Right renal cortex interstitium (tissue), 3 donors: ENCODE results near the gene TLL2. TPM values are rescaled to one million over a fixed set of nuclear protein-coding genes. Genes with fewer than 3 reads are reported as not detected.

Experiments
- DNase-seq, 3 donors: peaks; one replicate each; pipeline ENCODE4 v3.0.0-alpha.2; 2013; ENCODE audit warnings: low read depth in 3 of 3, low spot score in 2 of 3
- polyA plus RNA-seq, 3 donors: library from polyadenylated mRNA; unstranded; fragments of 120-200 nt; gene quantifications; one replicate each; pipeline ENCODE4 v1.2.1, GENCODE V29; 2013; ENCODE audit not compliant: insufficient read length in 3 of 3

The TLL2 gene
- polyA plus RNA-seq, 3 donors, result 0.75 to 0.99 (median 0.89) TPM

DNA sequence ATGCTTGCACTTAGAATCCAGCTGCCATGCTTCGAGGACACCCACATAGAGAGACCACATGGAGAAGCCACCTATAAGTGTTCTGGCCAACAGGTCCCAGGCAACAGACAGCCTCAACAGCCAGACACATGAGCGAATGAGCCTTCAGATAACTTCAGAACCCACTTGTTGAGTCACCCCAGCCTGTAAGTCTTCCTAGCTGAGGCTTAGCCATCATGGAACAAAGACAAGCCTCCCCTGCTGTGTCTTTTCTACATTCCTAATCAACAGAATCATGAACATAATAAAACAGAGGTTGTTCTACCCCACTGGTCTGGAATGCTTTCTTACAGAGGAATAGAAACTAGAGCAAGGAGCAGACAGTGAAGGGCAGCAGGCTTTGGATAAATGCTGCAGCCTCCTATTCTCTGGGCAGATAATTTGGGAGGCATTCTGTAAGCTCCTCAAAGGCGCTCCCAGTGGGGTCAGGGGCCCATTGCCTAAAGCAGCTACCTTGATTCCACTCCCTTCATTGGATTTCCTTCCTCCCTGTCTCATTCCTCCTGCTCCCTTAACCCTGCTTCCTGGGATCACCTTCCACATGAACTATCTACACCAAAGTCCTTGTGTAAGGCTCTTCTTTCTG, 4.6 kb downstream of the TLL2 start:
- DNase-seq, result peak in 1 of 3 donors; percentile 13

DNA sequence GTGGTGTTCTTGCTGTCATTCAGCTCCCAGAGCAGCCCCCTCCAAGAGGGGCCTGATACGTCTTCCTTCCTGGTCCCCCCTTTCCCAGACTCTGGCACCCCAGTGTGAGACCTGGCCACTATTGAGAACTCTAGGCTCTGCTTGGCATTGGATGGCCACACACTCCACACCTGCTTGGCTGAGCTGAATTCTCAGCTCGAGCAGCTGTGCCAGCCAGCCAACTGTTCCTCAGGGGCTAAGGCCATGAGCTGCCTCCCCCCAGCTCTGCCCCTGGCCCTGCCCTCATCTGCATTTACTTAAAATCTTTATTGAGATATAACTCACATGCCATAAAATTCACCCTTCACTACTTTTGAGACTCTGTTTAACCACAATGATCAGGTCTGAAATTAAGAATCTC, 6.7 kb downstream of the TLL2 start:
- DNase-seq, result no peak

DNA sequence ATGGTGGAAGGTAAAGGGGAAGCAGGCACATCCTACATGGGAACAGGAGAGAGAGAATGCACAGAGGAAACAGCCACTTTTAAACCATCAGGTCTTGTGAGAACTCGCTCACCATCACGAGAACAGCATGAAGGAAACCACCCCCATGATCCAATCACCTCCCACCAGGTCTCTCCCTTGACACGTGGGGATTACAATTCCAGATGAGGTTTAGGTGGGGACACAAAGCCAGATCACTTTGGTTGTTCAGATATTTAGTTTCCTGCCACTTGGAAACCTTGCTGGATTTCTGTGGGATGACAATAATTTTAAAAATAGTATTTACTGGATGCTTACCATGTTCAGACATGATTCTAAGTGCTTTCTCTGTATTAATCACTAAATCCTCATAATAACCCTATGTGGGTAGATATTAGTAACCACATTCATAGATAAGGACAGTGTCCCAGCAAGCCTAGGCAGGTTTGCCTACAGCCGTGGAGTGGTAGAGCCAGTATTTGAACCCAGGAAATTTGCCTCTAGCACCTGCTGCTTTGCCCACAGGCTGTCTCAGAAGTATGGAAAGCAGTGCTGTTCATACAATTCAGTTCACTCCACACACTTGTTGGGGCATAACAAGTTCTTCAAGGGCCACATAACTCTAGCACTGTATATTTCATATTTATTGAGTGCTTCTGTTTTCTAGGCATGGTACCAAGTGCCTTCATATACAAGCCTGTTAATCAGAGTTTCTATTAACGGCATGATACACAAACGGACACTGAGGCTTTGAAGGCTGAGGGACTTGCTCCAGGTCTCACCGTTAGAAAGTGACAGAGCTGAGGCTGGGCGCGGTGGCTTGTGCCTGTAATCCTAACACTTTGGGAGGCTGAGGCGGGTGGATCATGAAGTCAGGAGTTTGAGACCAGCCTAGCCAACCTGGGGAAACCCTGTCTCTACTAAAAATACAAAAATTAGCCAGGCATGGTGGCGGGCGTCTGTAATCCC, 8.3 kb downstream of the TLL2 start:
- DNase-seq, result no peak

DNA sequence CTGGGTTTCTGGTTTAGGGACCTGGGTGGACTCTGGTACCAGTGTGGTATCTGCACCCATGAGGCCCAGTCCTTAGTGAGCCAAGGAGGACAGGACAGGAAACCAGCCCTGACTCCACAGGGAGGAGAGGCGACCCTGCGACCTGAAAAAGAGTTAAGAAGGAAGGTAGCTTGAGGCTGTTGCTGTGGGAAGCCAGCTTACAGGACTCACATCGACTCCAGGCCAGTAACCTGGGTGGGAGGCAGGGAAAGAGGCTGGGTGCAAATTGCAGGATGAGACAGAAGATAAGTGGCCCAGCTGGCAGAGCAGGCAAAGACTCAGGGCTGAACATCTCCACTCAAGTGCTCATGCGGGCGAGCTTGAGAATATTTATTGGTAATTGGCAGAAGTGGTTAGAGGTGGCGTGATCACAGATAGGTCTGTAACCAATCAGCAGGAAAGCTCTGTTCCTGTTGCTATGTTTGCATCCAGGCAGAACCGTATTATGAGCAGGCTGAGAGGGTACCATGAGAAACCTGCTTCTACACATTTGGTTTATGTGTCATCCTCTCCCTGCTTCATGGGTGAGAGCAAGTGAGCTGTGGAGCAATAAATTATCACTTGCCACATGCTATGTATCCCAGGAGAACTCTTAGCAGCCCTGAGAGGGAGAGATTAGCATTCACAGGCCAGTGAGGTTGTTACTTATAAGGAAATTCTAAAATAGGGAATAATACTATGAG, 11.0 kb downstream of the TLL2 start:
- DNase-seq, result peak in 1 of 3 donors; percentile 8

DNA sequence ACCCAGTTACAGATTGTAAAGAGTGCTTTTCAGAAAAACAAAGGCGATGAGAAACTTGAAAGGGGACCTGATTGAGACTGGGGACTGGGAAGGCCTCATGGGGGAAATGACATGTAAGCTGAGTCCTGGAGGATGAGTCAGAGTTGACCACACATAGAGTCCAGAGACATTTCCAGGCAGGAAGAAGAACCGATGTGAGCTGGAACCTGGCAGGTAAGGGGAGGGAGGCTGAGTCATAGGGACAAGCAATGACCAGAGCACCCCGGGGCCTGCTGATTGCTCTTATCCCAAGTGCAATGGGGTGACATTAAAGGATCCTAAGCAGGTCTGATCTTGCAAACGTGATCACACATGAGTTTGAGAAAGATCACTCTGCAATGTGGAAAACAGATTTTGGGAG, 11.7 kb downstream of the TLL2 start:
- DNase-seq, result no peak

DNA sequence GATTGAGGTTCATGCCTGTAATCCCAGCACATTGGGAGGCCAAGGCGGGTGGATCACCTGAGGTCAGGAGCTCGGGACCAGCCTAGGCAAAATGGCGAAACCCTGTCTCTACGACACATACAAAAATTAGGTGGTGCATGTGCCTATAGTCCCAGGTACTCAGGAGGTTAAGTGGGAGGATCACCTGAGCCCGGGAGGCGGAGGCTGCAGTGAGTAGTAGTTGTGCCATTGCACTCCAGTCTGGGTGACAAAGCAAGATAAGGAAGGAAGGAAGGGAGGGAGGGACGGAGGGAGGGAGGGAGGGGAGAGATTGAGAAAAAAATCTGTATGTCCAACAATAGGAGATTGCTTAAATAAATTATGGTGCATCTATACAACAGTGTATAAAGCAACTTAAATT, 13.2 kb downstream of the TLL2 start:
- DNase-seq, result no peak

DNA sequence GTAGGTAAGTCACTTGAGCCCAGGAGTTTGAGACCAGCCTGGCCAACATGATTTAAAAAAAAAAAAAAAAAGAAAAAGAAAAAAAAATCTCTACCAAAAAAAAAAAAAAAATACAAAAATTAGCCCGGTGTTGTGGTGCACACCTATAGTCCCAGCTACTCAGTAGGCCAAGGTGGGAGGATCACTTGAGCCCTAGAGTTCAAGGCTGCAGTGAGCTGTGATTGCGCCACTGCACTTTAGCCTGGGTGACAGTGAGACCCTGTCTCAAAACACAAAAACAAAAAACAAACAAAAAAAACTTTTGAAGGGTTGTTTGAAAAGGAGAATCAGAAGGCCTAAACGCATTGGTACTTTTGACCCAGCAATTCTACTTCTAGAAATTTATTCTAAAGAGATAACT, 13.7 kb downstream of the TLL2 start:
- no peak for DNase-seq

DNA sequence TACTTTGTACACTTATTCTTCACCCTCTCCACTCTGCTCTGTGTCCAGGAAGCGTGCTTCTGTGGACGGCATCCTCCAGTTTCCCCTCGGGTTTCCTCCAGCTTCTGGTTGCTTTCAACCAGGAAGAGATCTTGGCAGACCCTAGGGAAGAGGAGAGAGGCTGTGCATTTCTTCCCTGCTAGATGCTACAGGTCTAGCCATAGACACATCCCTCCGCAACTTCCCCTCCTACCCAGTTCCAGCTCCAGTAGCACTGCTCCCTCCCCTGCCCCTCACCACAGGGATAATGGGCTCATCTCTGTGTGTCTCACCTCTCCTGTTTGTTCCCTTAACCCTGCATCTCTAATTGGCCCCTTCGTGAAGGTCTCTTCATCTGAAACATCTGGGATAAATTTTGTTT, 16.3 kb downstream of the TLL2 start:
- DNase-seq, result no peak

DNA sequence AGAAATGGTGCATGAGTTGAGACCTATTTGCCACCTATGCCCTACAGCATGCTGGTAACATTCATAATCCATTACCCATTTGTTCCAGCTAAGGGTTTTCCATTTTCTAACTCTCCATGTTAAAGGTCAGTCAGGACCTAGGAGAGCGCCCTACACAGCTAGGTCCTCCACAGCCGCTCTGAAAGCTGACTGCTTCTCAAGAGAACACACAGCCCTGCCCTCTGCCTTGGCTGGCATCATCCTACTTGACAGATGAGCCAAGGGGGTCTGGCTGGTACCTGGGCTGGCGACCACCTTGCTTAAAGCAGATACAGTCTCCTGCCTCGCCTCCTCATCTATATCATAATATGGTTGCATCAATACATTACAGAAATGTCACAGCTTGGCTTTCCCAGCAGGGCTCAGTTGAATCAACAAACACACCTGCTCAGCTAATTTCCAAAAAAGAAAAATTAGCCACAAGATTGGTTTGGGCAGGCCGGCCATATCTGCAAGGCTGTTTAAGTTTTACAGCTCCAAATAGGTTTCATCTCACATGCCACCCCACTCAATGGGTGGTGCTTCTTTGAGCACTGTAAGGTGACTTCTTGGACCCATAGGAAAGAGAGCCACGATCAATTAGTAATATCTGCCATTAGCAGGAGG, 17.3 kb downstream of the TLL2 start:
- DNase-seq, result peak in 1 of 3 donors; percentile 39

DNA sequence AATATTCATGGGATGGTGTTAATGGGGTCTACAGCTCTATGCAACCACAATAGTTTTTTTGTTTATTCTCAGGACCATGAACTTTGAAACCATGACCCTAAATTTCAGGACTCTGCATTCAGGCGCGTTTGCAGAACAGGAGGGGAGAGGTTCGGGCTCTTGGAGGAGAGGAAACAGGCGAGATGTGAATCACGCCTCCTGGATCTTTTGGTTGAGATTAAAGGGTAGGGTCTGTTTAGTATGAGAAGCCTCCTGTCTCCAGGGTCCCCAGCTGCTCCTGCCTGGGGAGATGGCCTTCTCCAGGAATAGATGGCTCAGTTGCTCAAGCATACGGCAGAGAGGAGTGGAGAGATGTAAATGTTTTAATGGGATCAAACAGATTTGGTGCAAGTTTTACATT, 18.2 kb downstream of the TLL2 start:
- no peak for DNase-seq

DNA sequence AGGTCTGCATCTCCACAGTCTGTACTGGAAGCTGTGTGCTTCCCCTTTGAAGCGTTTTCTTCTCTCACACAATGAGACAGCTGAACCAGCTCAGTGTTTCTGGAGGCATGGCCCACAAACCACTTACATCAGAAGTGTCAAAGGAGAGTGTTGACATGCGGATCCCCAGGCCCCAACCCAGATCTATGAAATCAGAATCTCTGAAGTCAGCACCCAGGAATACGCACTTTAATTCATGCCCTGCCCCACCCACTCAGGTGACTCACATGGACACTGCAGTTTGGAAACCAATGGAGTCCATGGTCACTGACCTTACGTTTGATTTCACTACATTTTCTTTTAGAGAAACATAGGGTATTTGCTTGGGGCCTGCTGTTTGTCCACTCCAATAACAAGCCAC, 19.0 kb downstream of the TLL2 start:
- no peak for DNase-seq

DNA sequence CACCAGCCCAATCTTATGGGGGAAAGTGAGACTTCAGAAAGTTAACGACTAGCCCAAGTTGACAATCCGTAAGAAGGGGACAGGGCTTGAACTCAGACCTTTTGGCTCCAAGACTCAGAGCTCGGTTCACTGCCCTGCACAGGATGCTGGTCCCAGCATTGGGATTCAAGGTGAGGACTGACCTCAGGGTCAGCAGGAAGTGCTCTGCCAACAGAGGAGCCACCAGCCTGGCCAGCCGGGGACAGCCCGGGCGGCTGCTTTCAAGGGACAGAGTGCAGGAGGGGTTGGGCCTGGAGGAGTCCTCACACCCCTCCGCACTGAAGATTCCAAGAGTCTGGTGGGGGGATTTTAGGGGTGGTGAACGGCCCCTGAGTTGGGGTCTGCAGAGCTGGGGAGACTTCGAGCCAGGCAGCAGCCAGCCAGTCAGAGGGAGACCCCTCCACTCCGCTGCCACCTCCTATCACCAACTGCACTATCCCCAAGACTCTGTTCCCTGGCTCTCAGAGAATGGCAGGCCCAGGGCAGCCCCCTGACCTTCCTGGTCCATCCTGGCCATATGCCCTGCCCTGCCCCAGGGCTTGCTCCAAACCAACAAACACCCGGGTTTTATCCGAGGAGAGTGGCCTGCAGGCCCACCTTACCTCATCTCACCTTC, 19.7 kb downstream of the TLL2 start:
- no peak for DNase-seq

DNA sequence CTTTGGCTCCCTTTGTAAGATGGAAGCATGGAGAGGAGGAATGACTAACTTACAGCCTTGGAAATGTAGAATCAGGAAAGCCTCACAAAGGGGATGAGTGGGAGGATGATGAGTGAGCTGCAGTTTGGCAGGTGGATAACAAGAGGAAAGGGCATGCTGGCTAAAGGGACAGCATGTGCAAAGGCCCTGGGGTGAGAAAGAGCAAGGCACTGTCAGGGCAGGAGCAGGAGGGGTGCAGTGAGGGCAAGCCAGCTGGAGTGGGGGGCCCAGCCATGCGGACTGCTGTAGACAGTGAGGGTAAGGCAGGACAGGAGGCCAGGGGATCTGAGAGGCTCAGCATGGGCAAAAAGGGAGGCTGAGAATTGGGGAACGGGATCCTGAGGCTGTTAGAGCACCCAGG, 20.5 kb downstream of the TLL2 start:
- no peak for DNase-seq

DNA sequence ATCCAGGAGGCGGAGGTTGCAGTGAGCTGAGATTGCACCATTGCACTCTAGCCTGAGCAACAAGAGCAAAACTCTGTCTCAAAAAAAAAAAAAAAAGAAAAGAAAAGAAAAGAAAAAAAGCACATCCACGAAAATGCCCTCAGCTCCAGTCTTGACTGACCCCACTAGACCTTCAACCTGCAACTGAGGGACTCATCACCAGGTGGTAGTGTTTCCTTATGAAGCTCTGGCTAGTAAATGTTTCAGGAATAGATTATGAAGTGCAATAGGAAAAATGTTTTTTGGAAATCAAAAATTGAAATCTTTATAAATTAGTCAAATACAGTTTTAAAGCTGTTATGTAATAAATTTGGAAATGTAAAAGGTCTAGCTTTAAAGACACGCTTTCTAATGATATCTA, 22.4 kb downstream of the TLL2 start:
- DNase-seq, result no peak

DNA sequence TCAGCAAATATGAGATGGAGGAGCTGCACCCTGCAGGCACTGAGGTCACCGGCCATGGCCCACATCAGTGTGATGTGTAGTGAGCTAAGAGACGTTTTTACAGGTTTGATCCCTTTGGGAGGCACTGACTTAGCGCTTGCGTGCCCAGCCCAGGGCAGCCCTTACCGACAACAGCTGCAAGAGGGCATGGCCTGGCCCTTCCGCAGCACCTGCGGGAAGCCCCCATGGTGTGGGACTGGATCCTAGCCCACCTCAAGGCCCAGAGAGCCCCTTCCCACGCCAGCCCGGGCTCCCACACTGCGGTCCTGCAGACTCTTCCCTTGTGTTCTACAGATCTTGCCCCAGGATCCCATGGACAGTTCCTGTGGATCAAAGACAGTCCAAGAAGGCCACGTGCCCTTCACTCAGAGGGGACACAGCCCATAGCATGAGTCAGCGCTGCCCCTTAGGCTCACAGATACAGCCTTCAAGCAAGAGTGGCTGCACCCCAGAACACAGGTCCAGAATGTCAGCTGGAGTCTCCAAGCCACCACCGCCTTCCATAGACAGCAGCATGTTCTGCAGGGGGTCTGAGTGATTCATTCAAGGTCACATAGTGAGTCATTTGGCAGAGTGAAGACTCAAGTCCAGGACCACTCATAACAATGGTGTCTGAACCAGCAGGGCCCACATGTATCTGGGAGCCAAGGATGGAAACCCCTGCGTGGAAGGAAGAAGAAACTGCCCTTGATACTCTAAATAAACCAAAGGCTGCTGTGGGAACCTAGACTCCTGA, 25.4 kb downstream of the TLL2 start:
- no peak for DNase-seq

DNA sequence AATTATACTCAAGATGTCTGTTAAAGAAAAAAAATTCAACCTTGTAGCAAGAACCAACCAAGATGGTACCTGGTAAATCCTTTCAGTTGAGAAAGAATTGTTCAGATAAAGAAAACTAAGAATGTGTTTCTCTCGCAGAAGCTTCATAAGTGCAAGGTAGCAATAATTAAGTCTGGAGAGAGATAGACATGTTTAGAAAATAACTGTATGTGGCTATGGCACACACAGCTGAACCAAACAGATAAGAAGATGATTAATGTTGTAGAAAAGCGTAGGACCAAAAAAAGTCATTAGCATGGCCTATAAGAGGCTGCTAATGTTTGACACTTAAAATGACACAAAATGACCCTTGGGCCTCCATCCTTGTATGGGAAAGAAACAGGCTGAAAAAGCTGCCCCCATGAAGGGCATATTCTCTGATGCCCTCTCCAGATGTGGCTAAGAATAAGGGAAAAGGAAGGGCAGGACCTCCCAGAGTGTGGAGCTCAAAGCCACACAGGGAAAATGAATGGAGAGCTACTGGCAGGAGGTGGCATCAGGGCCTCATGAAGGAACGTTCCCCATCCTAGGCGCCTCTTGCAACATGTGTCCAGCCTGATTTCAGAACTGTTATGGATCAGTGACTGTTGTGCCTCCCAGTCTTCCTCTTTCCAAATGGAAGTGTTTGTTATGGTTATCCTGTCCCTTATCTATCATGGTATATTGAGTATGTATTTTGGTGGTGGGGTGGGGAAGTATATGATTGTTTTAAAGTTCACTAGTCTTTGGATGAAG, 30.7 kb downstream of the TLL2 start:
- DNase-seq, result no peak

DNA sequence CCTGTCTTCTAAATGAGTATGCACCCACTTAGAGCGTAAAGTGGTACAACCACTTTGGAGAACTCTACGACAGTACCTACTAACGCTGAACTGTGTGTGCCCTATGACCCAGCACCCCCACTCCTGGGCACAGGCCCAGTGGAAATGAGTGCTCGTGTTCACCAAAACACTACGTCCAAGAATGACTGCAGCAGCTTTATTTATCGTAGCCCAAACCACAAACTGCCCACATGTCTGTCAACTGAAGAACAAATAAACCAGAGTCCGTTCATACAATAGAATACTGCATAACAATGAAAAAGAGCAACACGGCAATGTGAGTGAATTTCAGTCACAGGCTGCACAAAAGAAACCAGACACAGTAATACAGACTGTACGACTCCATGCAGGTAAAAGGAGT, 35.4 kb downstream of the TLL2 start:
- DNase-seq, result no peak

DNA sequence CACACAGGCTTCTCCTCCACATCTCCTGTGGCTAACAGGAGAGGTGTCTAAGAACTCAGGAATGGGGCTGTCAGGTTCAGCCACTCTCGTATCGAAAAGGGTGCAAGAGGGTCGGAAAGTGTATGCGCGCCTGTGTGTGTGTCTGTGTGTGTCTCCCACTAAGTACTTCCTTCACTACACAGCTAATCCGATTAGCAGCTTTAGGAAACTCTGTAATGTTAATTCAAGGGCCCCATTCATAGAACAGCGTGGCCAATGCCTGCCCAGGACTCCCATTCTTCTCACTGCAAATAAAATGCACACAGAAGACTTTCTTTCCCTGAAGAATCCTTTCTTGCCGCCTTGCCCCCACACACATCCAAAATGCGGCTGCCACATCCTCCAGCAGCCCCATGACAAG, 39.9 kb downstream of the TLL2 start:
- no peak for DNase-seq
